AG04449 (cell line): ENCODE results near the gene IGSF8.
A peak's percentile ranks its signal among the peaks of the same experiment; 100 is the strongest.

Source experiments
- CTCF ChIA-PET: fragments of 350-600 bp; formaldehyde crosslinking; extraction: SDS; loops from one replicate; lab custom pipeline; 2021; ENCODE audit warnings: antibody characterized with exemption; lab: Yijun Ruan, JAX
- POLR2A ChIA-PET: fragments of 400-600, 350-600 bp; formaldehyde crosslinking; extraction: SDS; loops from one replicate; lab custom pipeline; 2020; ENCODE audit warnings: antibody characterized with exemption, inconsistent platforms; lab: Yijun Ruan, JAX
- DNase-seq: peaks from one replicate; pipeline ENCODE4 v3.0.0-alpha.2; 2010; ENCODE audit warnings: low read depth, low spot score
- H3K4me3 ChIP-seq: 2 replicates; pipeline ENCODE4 v1.5.1; 2011; ENCODE audit warnings: low read depth, mild to moderate bottlenecking, control low read depth, low read length
- CTCF ChIP-seq: IDR thresholded peaks from one replicate; pipeline ENCODE4 v1.5.1; 2011; ENCODE audit warnings: mild to moderate bottlenecking, moderate library complexity, low read length, control low read depth, inconsistent platforms; ENCODE audit not compliant: insufficient read depth; ENCODE audit errors: missing control alignments

The IGSF8 gene

GRCh38 chr1:160085686-160086455, 12.5 kb downstream of the IGSF8 start:
- TF ChIP-seq CTCF, result peak; percentile 91
- no peak overlapping the region for H3K4me3 ChIP-seq
- POLR2A ChIA-PET, result no interaction called here
- no peak for DNase-seq
- CTCF ChIA-PET, result interaction anchor here (0.6 to 9.2 kb wide), 52 partner anchors 10 to 954 kb away, joined by 3 to 147 read pairs (median 5); partner anchors contain the start of genes DCAF8, IGSF8, KCNJ10 and PEX19

GRCh38 chr1:160084771-160085321, 13.6 kb downstream of the IGSF8 start:
- no peak overlapping the region for H3K4me3 ChIP-seq
- ChIA-PET CTCF (interaction anchor here (0.6 to 9.2 kb wide), 46 partner anchors 11 to 953 kb away, joined by 3 to 147 read pairs (median 5); partner anchors contain the start of genes DCAF8, IGSF8, KCNJ10 and PEX19), POLR2A (no interaction called here)
- no peak for TF ChIP-seq CTCF
- DNase-seq, result no peak

- TF ChIP-seq CTCF, result peak; percentile 70
- no peak for DNase-seq
- CTCF ChIA-PET, result interaction anchor here (1.0 to 9.2 kb wide), 24 partner anchors 10 to 952 kb away, joined by 3 to 147 read pairs (median 11); partner anchors contain the start of genes IGSF8, KCNJ10, PEX19 and PIGM
- POLR2A ChIA-PET, result no interaction called here
- peak overlapping the region; percentile 43 for H3K4me3 ChIP-seq
These were observed 14.2 kb downstream of the IGSF8 start for GRCh38 chr1:160083968-160084770.

- no peak for TF ChIP-seq CTCF
- ChIA-PET POLR2A (no interaction called here), CTCF (interaction anchor here (0.7 to 9.2 kb wide), 12 partner anchors 11 to 279 kb away, joined by 3 to 147 read pairs (median 6); partner anchors contain the start of gene IGSF8)
- no peak overlapping the region for H3K4me3 ChIP-seq
- no peak for DNase-seq
These were observed 15.5 kb downstream of the IGSF8 start for GRCh38 chr1:160082926-160083325.

- POLR2A ChIA-PET, result no interaction called here
- H3K4me3 ChIP-seq, result no peak overlapping the region
- CTCF ChIA-PET, result interaction anchor here (1.1 to 9.2 kb wide), 14 partner anchors 10 to 280 kb away, joined by 3 to 147 read pairs (median 7); partner anchors contain the start of gene IGSF8
- no peak for DNase-seq
- no peak for TF ChIP-seq CTCF
These were observed 15.9 kb downstream of the IGSF8 start for GRCh38 chr1:160082487-160082886.
